Cardiac fibroblast (primary cell): Measurements from ENCODE around the gene OSBPL6.

Source experiments
- DNase-seq, 2 donors: peaks; one replicate each; pipeline versions ENCODE4 v3.0.0 to v3.0.0-alpha.2; 2010; ENCODE audit warnings: low read depth in 2 of 2
- H3K4me3 ChIP-seq, 2 donors: replicated peaks in 1 of 2; 1 replicate in 1 of 2; 2 replicates in 1 of 2; pipeline ENCODE4 v1.5.1; 2011; ENCODE audit warnings: low read depth in 2 of 2, low read length in 2 of 2, mild to moderate bottlenecking in 2 of 2, moderate library complexity in 1 of 2
- TF ChIP-seq, protein P1 (sequence below): IDR thresholded peaks from one replicate; pipeline ENCODE4 v1.5.1; 2011; ENCODE audit warnings: low read depth, mild to moderate bottlenecking, low read length, inconsistent platforms

Gene OSBPL6

GRCh38 chr2:178391701-178392100, 197.4 kb downstream of the OSBPL6 start:
- no peak overlapping the region for H3K4me3 ChIP-seq
- TF ChIP-seq, protein P1, sequence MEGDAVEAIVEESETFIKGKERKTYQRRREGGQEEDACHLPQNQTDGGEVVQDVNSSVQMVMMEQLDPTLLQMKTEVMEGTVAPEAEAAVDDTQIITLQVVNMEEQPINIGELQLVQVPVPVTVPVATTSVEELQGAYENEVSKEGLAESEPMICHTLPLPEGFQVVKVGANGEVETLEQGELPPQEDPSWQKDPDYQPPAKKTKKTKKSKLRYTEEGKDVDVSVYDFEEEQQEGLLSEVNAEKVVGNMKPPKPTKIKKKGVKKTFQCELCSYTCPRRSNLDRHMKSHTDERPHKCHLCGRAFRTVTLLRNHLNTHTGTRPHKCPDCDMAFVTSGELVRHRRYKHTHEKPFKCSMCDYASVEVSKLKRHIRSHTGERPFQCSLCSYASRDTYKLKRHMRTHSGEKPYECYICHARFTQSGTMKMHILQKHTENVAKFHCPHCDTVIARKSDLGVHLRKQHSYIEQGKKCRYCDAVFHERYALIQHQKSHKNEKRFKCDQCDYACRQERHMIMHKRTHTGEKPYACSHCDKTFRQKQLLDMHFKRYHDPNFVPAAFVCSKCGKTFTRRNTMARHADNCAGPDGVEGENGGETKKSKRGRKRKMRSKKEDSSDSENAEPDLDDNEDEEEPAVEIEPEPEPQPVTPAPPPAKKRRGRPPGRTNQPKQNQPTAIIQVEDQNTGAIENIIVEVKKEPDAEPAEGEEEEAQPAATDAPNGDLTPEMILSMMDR: no peak
- no peak for DNase-seq

- peak; percentile 41 to 45 for DNase-seq
- TF ChIP-seq, protein P1: no peak
Measured at GRCh38 chr2:178392215-178392614, 197.9 kb downstream of the OSBPL6 start.

GRCh38 chr2:178394859-178395258, 200.5 kb downstream of the OSBPL6 start:
- no peak overlapping the region for H3K4me3 ChIP-seq
- no peak for DNase-seq
- TF ChIP-seq, protein P1: no peak

More at GRCh38 chr2:178392215-178392614, 197.9 kb downstream of the OSBPL6 start:
- H3K4me3 ChIP-seq: no peak overlapping the region

GRCh38 chr2:178395295-178395694, 201.0 kb downstream of the OSBPL6 start:
- no peak overlapping the region for H3K4me3 ChIP-seq
- TF ChIP-seq, protein P1: no peak
- DNase-seq: no peak

DNA sequence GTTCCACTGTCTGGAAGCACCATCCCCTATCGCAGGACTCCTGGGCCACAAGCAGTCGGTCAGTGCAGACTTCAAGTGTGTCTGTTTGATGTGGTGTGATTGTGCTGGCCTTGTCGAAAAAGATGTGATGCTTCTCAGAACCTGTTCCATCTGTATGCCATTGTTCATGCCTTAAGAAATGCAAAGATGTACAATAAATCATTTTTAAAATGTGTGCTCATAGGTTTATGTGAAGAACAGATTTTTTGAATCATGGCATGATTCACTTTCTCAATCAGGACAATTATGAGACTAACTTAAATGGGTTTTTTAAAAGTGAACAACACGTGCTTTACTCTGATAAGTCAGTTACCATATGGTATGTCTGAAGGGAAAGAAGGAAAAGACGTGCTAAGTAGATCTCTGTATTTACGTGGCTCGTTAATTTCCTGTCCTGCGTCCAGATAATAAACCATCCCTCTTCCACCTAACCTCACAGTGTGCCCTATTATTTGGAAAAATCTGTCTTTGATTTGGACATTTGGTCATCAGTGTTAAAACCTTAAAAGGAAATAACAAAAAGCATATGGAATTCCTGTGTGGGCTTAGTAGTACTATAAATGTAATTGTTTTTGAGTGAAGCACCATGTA, 201.7 kb downstream of the OSBPL6 start:
- TF ChIP-seq, protein P1: no peak
- H3K4me3 ChIP-seq: no peak overlapping the region
- no peak for DNase-seq

DNA sequence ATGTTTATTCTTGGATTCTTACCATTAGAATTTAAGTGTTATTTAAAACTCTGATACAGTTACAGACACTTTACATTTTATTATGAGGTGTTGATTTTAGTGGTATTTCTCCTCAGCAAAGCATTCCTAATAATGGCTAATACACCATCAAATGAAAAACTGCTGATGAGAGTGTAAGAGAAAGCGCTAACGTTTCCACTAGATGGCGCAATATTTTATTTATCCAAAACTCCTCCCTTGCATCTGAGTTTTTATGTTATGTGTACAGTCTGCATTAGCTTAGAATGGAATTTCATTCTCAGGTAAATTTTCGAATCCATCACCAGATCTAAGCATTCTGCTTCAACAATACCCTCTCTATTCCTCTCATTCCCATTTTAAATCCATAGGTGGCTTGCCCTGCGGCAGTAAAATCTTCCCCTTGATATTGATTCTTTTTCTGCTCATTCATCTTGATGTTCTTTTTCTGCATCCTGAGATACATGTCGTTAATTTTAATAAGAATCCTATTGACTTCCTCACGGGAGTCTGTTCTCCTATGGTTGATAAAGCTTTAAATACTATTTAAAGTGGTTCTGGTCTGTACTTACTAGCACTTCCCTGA, 202.8 kb downstream of the OSBPL6 start:
- TF ChIP-seq, protein P1: peak; percentile 55
- H3K4me3 ChIP-seq: no peak overlapping the region
- peak; percentile 68 to 72 for DNase-seq
